ENCODE results near the gene IP6K3.

DNA sequence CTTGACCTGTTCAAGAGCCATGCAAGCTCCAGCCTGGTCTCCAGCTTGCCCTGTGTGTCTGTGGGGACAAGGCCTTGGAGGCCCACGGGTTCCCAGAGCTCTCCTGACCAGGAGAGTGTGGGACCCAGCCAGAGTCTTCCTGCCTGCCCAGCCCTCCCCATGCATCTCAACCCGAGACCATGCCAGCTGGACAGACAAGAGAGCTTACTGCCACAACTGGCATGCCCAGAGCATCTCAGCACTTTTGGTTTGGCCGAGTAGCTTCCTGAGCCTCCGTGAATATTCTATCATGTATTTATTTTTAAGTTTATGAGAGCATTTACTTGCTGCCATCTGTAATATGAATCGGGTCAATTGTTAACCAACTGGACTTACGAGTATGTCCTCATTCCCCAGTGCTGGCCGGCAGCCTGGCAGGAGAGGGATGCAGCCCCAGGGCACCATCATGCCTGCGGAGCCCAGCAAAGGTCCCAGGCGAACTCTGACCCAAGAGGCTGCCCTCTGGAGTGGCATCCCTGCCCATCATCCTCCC is 14.9 kb downstream of the IP6K3 start:
- TF ChIP-seq CTCF (IDR thresholded peaks at IDR 0.05): no peak
- TF ChIP-seq EZH2 (IDR thresholded peaks at IDR 0.05; ENCODE audit: borderline replicate concordance, insufficient read depth, low read depth, low read length, poor library complexity, severe bottlenecking): no peak
